Sigmoid colon (tissue), 7 donors: Measurements from ENCODE around the gene IGSF6. TPM values are rescaled to one million over a fixed set of nuclear protein-coding genes. Genes with fewer than 3 reads are reported as not detected.

ENCODE experiments used
- DNase-seq: peaks from one replicate; pipeline ENCODE4 v3.0.0-alpha.2; 2019
- H3K27ac ChIP-seq, 4 donors: fragments of 200-600 bp; sonication (generic); one replicate each; pipeline ENCODE4 v1.5.1; 2016 to 2019; ENCODE audit warnings: mild to moderate bottlenecking in 1 of 4
- H3K27me3 ChIP-seq, 3 donors: fragments of 200-600 bp; sonication (generic); one replicate each; pipeline ENCODE4 v1.5.1; 2019; ENCODE audit warnings: mild to moderate bottlenecking in 1 of 3
- H3K36me3 ChIP-seq, 4 donors: fragments of 200-600 bp; sonication (generic); one replicate each; pipeline ENCODE4 v1.5.1; 2016 to 2019
- H3K4me1 ChIP-seq, 4 donors: fragments of 200-600 bp; sonication (generic); one replicate each; pipeline ENCODE4 v1.5.1; 2017 to 2019
- H3K4me3 ChIP-seq, 4 donors: fragments of 200-600 bp; sonication (generic); one replicate each; pipeline ENCODE4 v1.5.1; 2017 to 2019; ENCODE audit warnings: mild to moderate bottlenecking in 2 of 4, moderate library complexity in 1 of 4
- H3K9me3 ChIP-seq, 4 donors: fragments of 200-600 bp in 3 of 4; sonication (generic) in 3 of 4; one replicate each; pipeline versions ENCODE4 v1.5.1 to v1.6.1; 2013 to 2019
- EP300 ChIP-seq, 4 donors: sonication (generic); formaldehyde crosslinking; IDR thresholded peaks; one replicate each; pipeline ENCODE4 v1.6.1; 2017; ENCODE audit warnings: antibody characterized with exemption in 4 of 4
- POLR2A ChIP-seq, 2 donors: fragments of 450-650 bp; IDR thresholded peaks; one replicate each; pipeline ENCODE4 v1.6.1; 2016; ENCODE audit warnings: antibody characterized with exemption in 2 of 2, mild to moderate bottlenecking in 2 of 2, moderate library complexity in 2 of 2
- POLR2AphosphoS5 ChIP-seq, 4 donors: sonication (generic); formaldehyde crosslinking; IDR thresholded peaks; one replicate each; pipeline ENCODE4 v1.6.1; 2017; ENCODE audit warnings: antibody characterized with exemption in 4 of 4
- WGBS, 2 donors: extraction: QIAGEN DNeasy Blood & Tissue Kit; methylation state at CpG; one replicate each; pipeline ENCODE4 v1.1.7; 2013; 5-methylcytosine and 5-hydroxymethylcytosine counted together
- intact Hi-C: fragments of 100-400 bp; cut with DNase I; formaldehyde crosslinking; loops from one replicate; pipeline ENCODE4 v1.15.1; 2023
- polyA plus RNA-seq, 3 donors: library from polyadenylated mRNA; stranded (reverse); fragments of 200-250 nt; gene quantifications; one replicate each; pipeline ENCODE4 v1.2.3, GENCODE V29; 2013
- total RNA-seq, 4 donors: library from RNA; depleted of rRNA; stranded (reverse); fragments of >200 nt; gene quantifications; one replicate each; pipeline ENCODE4 v1.1.0, GENCODE V29; 2016
- TF ChIP-seq, protein P1 (sequence below), 4 experiments: fragments of 450-650 bp in 3 of 4; fragments of 200-600 bp in 1 of 4; IDR thresholded peaks; one replicate each; pipeline ENCODE4 v1.5.1; 2016 to 2019; ENCODE audit warnings: antibody characterized with exemption in 4 of 4, mild to moderate bottlenecking in 3 of 4, moderate library complexity in 2 of 4
- donor health status: healthy with polysubstance abuse.
- donor health status: Bipolar disorder and iron deficiency.
- donor health status: healthy.

IGSF6 gene
- total and polyA plus RNA-seq, 7 donors, result 0.83 to 14.1 (median 3.0) TPM

DNA sequence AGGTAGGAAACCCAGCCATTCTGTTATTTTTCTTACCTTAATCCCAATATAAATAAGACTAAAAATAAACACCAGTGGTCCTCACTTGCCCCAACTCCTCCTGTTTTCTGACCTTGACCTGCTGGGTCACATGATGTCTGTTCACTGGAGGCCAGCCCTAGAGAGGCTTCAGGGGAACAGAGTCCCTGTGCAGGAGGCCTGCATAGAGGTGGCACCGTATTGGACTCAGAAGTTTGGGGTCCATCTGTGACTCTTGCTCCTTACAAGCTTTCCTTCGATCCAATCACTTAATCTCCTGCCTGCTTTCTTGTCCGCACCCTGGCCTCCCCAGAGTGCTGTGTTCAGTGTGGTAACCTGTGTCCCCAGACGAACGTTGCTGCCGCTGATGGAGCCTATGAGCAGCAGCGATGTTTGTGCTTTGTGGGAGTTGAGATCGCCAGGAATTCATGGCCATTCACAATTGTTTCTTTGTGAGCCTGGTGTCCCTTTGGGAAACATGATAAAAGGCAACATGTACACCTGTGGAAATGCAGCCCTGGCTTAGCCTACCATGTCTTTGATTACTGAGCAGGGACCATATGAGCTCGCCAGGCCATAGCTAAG, 4.7 kb downstream of the IGSF6 start:
- Histone ChIP-seq H3K9me3 (no peaks in the 10 kb centered on the region), H3K4me1 (peaks cover 0 to 25% (median 8%) of the 10 kb centered on the region in 4 donors), H3K36me3 (peaks cover 0 to 3% (median 0%) of the 10 kb centered on the region in 4 donors), H3K27me3 (no peaks in the 10 kb centered on the region), H3K27ac (no peak overlapping the region), H3K4me3 (no peak overlapping the region)
- TF ChIP-seq, protein P1, sequence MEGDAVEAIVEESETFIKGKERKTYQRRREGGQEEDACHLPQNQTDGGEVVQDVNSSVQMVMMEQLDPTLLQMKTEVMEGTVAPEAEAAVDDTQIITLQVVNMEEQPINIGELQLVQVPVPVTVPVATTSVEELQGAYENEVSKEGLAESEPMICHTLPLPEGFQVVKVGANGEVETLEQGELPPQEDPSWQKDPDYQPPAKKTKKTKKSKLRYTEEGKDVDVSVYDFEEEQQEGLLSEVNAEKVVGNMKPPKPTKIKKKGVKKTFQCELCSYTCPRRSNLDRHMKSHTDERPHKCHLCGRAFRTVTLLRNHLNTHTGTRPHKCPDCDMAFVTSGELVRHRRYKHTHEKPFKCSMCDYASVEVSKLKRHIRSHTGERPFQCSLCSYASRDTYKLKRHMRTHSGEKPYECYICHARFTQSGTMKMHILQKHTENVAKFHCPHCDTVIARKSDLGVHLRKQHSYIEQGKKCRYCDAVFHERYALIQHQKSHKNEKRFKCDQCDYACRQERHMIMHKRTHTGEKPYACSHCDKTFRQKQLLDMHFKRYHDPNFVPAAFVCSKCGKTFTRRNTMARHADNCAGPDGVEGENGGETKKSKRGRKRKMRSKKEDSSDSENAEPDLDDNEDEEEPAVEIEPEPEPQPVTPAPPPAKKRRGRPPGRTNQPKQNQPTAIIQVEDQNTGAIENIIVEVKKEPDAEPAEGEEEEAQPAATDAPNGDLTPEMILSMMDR (IDR thresholded peaks at IDR 0.05), result no peak
- TF ChIP-seq POLR2AphosphoS5 (IDR thresholded peaks at IDR 0.05), result no peak
- no peak for TF ChIP-seq EP300 (IDR thresholded peaks at IDR 0.05)
- TF ChIP-seq POLR2A (IDR thresholded peaks at IDR 0.05), result no peak
- intact Hi-C loops, result no loop called here
- 88 to 95% methylated on average over 9 of the region's 9 CpGs for WGBS, 2 donors
- DNase-seq, result no peak

DNA sequence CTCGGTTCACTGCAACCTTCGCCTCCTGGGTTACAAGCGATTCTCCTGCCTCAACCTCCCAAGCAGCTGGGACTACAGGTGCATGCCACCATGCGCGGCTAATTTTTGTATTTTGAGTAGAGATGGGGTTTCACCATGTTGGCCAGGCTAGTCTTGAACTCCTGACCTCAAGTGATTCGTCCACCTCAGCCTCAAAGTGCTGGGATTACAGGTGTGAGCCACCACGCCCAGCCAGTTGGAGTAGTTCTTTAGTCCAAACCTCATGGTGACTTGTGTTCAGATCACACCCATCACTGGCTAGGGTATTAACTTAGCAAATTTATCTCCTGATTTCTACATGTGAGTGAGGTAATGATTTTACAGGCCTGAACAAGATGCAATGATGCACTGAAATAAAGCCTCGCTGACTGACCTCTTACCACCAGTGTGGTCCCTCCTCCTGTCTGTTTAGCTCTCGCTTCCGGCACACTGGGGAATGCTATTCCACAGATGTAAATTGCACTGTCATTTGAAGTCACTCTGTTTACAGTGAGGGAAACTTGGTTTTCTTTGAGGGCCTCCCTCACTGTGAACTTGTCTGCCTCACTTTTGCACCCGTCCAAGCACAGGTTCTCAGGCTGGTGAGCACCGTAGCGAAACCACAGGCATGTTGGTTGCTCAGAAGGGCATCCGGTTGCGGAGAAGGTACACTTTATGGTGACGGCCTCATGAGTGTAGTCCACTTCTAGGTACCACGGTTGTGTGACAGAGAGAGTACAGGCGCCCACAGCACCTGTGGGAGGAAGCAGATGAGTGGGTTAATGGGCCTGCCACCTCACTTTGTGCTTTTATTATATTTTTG, 5.5 kb downstream of the IGSF6 start:
- no peak for TF ChIP-seq POLR2A (IDR thresholded peaks at IDR 0.05)
- no peak for TF ChIP-seq EP300 (IDR thresholded peaks at IDR 0.05)
- TF ChIP-seq POLR2AphosphoS5 (IDR thresholded peaks at IDR 0.05), result no peak
- TF ChIP-seq, protein P1 (IDR thresholded peaks at IDR 0.05), result no peak
- Histone ChIP-seq H3K4me3 (no peak overlapping the region), H3K27me3 (no peaks in the 10 kb centered on the region), H3K36me3 (peaks cover 0 to 3% (median 0%) of the 10 kb centered on the region in 4 donors), H3K4me1 (peaks cover 0 to 25% (median 8%) of the 10 kb centered on the region in 4 donors), H3K27ac (peak overlapping the region in 1 of 4 donors; percentile 55), H3K9me3 (no peaks in the 10 kb centered on the region)
- no peak for DNase-seq
- intact Hi-C loops, result no loop called here
- WGBS, 2 donors, result 69 to 84% methylated on average over 18 of the region's 18 CpGs

DNA sequence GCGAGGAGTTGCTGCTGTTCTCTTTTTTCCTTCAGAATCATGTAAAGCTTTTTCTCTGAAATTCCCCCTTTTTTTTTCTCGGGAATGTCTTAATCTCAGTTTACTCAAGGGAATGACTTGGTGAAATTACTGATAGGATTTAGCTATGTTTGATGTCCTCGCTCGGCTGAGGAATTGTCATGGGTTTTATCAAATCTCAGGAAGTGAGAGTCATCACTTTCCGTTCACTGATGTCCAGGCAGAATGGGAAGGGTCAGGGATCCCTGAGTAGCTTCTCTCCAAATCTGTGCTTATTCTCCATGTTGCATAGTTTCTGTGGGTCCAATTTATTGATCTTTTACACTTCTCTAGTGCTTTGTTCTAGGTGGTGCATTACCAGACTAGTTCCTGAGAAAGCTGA, 6.3 kb downstream of the IGSF6 start:
- no peaks in the 10 kb centered on the region for H3K27me3 ChIP-seq
- 66 to 84% methylated on average over 5 of the region's 5 CpGs for WGBS, 2 donors
- TF ChIP-seq POLR2A (IDR thresholded peaks at IDR 0.05) (no peak), POLR2AphosphoS5 (IDR thresholded peaks at IDR 0.05) (no peak), EP300 (IDR thresholded peaks at IDR 0.05) (no peak)
- TF ChIP-seq, protein P1 (IDR thresholded peaks at IDR 0.05), result no peak
- intact Hi-C loops, result no loop called here
- H3K36me3 ChIP-seq, result peaks cover 0 to 3% (median 0%) of the 10 kb centered on the region in 4 donors
- peaks cover 0 to 25% (median 8%) of the 10 kb centered on the region in 4 donors for H3K4me1 ChIP-seq
- H3K27ac ChIP-seq, result peak overlapping the region; percentile 49 to 55 (median 50)
- H3K4me3 ChIP-seq, result peak overlapping the region in 3 of 4 donors; percentile 23 to 33 (median 30)
- H3K9me3 ChIP-seq, result no peaks in the 10 kb centered on the region
- no peak for DNase-seq

DNA sequence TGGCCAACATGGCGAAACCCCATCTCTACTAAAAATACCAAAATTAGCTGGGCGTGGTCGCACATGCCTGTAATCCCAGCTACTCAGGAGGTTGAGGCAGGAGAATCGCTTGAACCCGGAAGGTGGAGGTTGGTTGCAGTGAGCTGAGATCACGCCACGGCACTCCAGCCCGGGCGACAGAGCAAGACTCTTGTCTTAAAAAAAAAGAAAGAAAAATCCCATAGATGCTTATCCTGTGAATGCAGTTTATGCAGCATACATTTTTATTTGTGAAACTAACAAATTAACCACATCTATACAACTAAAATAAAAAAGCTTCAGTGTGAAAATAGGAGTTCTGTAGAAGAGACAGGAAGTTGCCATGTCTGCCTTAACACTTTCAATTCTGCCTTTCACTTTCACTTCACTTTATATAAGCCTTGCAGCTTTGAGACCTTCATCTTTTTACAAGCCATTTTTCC, 7.1 kb downstream of the IGSF6 start:
- intact Hi-C loops, result no loop called here
- Histone ChIP-seq H3K4me3 (peak overlapping the region in 3 of 4 donors; percentile 23 to 33 (median 30)), H3K27me3 (no peaks in the 10 kb centered on the region), H3K36me3 (peaks cover 0 to 3% (median 0%) of the 10 kb centered on the region in 4 donors), H3K27ac (peak overlapping the region; percentile 49 to 55 (median 50)), H3K4me1 (peaks cover 0 to 25% (median 8%) of the 10 kb centered on the region in 4 donors), H3K9me3 (no peaks in the 10 kb centered on the region)
- TF ChIP-seq, protein P1 (IDR thresholded peaks at IDR 0.05), result no peak
- TF ChIP-seq POLR2A (IDR thresholded peaks at IDR 0.05) (no peak), POLR2AphosphoS5 (IDR thresholded peaks at IDR 0.05) (no peak), EP300 (IDR thresholded peaks at IDR 0.05) (no peak)
- DNase-seq, result no peak
- WGBS, 2 donors, result 43 to 82% methylated on average over 9 of the region's 9 CpGs
